GM12801 (cell line): ENCODE results near the gene PLCL2.

Source experiments
- TF ChIP-seq, protein P1 (sequence below): IDR thresholded peaks from one replicate; pipeline ENCODE4 v1.5.1; 2011; ENCODE audit warnings: control low read depth; ENCODE audit not compliant: insufficient read length; ENCODE audit errors: extremely low read depth

Gene PLCL2

DNA sequence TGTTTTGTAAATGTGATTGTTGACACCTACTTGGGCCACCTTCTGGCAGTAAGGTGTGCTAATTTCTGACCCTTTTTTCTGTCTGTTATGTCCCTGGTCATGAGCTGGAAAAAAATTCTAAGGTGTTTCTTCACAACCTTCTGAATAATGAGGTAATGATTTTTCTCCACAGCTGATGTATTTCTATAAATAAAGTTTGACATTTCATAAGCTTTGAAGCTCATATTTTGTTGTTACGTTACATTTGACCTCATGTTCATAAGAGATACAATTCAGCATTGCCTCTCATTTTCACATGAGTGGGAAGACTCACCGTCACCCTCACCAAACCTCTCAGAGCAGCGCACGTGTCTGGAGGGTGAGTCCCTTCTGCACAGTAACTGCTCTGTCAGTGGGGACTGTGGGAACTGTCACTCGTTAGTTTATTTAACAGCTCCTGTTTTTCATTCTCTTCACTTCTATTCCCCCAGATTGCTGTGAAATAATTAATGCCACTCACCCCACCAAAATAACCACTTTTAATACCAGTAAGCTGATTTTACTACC, 140.9 kb downstream of the PLCL2 start:
- TF ChIP-seq, protein P1, sequence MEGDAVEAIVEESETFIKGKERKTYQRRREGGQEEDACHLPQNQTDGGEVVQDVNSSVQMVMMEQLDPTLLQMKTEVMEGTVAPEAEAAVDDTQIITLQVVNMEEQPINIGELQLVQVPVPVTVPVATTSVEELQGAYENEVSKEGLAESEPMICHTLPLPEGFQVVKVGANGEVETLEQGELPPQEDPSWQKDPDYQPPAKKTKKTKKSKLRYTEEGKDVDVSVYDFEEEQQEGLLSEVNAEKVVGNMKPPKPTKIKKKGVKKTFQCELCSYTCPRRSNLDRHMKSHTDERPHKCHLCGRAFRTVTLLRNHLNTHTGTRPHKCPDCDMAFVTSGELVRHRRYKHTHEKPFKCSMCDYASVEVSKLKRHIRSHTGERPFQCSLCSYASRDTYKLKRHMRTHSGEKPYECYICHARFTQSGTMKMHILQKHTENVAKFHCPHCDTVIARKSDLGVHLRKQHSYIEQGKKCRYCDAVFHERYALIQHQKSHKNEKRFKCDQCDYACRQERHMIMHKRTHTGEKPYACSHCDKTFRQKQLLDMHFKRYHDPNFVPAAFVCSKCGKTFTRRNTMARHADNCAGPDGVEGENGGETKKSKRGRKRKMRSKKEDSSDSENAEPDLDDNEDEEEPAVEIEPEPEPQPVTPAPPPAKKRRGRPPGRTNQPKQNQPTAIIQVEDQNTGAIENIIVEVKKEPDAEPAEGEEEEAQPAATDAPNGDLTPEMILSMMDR = no peak

DNA sequence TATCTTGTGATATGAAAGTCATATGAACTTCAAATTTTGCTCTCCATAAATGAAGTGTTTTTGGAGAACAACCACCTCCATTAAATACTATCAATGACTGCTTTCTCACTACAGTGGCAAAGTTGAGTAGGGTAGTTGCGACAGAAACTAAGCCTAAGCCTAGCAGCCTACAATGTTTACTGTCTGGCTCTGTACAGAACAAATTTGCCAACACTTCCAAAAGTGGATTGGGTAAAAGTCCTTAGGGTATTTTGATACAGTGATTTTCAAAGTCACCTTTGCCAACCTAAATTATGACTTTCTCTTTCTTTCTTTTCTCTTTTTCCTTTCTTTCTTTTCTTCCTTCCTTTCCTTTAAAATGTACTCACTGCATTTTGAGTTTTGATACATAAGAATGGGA, 142.6 kb downstream of the PLCL2 start:
- TF ChIP-seq, protein P1 = no peak

DNA sequence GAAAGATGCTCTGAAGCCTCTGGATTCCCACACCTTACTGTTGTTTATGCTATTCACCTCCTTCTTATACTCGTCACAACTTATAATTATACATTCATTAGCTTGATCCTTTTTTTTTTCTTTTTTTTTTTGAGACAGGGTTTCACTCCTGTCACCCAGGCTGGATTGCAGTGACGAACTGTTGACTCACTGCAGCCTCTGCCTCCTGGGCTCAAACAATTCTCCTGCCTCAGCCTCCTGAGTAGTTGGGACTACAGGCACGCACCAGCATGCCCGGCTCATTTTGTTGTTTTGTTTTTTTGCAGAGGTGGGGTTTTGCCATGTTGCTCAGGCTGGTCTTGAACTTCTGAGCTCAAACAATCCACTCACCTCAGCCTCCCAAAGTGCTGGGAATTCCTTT, 143.6 kb downstream of the PLCL2 start:
- TF ChIP-seq, protein P1 = no peak

DNA sequence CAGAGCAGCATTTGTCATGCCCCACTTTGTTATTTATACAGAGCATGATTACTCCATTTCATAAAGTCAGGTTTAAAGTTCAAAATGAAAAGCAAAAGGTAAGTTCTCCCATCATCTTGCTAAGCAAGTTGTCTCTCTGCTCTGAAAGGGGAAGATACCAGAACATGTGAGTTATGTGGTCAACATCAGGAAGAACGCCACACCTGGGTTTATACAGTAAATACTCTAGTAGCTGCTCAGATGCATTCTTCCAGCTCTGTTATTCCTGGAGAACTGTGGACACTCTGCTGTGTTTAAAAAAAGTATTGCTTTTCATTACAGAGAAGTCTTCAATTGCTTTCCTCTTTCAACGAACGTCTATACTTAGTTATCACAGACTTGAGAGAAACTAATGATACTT, 145.7 kb downstream of the PLCL2 start:
- TF ChIP-seq, protein P1 = no peak

DNA sequence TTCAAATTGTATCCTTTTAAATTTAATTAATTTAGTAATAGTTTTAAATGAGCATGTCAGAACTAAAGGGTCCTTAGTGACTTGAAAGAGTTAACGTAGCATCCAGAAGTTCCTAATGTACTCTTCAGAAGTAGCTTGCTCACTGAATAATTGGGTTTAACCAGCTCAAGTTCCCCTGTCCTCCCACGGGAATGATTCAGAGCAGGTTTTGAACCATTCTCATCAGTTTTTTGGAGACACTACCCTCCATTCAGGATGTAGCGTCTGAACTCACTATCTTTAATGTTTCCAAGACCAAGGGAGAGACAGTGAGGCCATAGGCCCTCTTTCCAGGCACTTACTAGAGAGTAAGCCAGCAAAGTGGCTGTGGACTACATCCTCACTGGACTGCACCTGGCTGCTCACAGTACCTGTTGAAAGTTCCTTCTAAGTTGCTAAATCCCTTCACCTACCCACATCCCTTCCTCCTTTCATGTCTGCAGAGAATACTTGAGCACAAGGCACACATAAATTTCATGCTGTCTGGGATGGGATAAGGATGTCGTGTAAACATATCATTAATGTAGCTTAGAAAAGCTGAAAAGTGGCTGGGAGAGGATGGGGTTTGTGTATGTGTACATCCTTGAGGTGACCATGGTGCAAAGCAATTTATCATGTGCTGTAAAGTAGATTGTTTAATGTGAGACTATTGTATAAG, 146.3 kb downstream of the PLCL2 start:
- TF ChIP-seq, protein P1 = no peak

DNA sequence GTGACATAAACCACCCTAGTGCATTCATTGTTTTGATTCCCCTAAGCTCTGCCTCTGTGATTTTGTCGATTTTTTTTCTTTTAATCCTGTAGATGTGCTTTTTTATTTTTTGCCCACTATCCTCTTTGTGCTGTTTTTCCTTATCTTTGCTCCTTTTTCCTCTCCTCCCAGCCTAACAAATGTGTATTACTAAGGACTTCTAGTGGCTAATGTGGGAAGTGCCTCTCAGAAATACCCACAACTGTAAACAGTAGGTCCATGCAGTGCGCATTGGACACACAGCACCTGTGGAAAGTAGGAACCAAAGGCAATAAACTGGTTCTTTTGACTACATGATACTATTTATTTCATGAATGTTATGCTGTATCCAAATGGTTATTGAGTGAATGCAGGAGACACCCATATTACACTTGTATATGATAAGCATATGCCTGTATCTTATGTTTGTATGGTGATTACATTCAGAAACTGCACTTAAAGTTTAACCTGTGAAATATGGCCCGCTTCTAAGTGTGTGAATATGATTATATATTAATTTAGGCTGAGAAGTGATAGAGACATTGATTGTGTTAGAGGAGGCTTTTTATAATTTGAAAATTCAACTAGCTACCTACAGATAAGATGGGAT, 147.8 kb downstream of the PLCL2 start:
- TF ChIP-seq, protein P1 = no peak

DNA sequence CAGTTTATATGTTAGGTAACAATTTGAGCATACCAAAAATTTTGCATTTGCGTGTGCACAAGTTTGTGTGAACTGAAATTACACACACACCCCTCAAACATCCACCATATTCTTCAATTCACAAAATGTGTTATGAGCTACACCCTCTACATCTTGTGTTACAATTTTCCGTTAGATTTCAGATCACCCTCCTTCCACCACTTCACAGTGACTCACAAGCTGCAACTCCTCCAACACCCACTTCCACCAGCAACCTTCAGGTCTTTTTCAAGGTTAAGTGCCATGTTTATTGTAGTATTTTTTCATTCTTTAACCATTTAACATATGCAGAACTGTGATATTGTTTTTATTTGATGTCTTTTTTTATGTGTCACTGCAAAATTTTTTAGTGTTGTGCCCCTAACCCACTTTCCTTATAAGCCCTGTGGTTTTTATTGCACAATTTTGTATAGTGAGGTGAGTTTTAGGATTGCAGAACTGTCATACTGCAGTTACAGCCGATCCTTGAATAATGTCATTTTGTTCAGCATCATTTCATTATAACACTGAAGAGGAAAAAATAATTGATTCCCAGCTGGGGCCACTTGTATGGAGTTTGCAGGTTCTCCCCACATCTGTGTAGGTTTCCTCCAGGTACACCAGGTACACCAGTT, 148.9 kb downstream of the PLCL2 start:
- TF ChIP-seq, protein P1 = no peak
